A673 (cell line): Measurements from ENCODE around the gene MKRN2.

Experiments
- EZH2 ChIP-seq: fragments of 200-600 bp; sonication (generic); IDR thresholded peaks from 2 replicates; pipeline ENCODE4 v1.6.1; 2017; ENCODE audit warnings: borderline replicate concordance, low read depth, mild to moderate bottlenecking, mixed read lengths, antibody characterized with exemption, low read length; ENCODE audit not compliant: poor library complexity, severe bottlenecking
- TF ChIP-seq, protein P1 (sequence below): fragments of 300-800, 200-600 bp; sonication (generic); conservative IDR thresholded peaks from 2 replicates; pipeline ENCODE4 v1.5.1; 2017; ENCODE audit warnings: low read depth, mild to moderate bottlenecking, antibody characterized with exemption, low read length, moderate library complexity, mixed read lengths

DNA sequence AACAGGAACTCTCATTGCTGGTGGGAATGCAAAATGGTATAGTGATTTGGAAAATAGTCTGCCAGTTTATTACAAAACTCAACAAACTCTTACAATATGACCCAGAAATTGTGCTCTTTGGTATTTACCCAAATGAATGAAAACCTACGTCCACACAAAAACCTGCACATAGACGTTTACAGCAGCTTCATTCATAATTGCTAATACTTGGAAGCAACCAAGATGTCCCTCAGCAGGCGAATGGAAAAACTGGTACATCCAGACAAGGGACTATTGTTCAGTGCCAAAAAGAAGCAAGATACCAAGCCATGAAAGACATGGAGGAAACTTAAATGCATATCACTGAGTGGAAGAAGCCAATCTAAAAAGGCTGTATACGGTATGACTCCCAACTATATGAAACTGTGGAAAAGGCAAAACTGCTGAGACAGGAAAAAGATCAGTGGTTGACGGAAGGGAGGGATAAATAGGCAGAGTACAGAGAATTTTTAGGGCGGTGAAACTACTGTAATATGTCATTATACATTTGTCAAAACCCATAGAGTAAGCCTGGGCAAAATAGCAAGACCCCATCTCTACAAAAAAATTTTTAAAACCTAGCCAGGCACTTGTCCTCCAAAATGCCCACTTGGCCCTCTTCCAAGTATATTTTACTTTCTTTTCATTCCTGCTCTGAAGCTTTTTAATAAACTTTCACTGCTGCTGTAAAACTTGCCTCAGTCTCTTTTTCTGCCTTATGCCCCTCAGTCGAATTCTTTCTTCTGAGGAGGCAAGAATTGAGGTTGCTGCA is 6.7 kb upstream of the MKRN2 start:
- TF ChIP-seq, protein P1, sequence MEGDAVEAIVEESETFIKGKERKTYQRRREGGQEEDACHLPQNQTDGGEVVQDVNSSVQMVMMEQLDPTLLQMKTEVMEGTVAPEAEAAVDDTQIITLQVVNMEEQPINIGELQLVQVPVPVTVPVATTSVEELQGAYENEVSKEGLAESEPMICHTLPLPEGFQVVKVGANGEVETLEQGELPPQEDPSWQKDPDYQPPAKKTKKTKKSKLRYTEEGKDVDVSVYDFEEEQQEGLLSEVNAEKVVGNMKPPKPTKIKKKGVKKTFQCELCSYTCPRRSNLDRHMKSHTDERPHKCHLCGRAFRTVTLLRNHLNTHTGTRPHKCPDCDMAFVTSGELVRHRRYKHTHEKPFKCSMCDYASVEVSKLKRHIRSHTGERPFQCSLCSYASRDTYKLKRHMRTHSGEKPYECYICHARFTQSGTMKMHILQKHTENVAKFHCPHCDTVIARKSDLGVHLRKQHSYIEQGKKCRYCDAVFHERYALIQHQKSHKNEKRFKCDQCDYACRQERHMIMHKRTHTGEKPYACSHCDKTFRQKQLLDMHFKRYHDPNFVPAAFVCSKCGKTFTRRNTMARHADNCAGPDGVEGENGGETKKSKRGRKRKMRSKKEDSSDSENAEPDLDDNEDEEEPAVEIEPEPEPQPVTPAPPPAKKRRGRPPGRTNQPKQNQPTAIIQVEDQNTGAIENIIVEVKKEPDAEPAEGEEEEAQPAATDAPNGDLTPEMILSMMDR, result no peak
- no peak for TF ChIP-seq EZH2
